H9 (cell line): Measurements from ENCODE around the gene METTL1. TPM values are rescaled to one million over a fixed set of nuclear protein-coding genes. Genes with fewer than 3 reads are reported as not detected.

Experiments
- DNase-seq: peaks from one replicate; pipeline ENCODE4 v3.0.0-alpha.2; 2017
- H2AFZ ChIP-seq: one replicate; pipeline ENCODE4 v1.6.1; 2013; ENCODE audit warnings: mild to moderate bottlenecking, low read length, control low read depth, moderate library complexity
- H2AK5ac ChIP-seq: 2 replicates; pipeline ENCODE4 v1.6.1; 2013; ENCODE audit warnings: low read length, control low read depth, mixed read lengths; ENCODE audit not compliant: insufficient read length
- H2BK120ac ChIP-seq: one replicate; pipeline ENCODE4 v1.6.1; 2013; ENCODE audit warnings: low read depth, mild to moderate bottlenecking, low read length, control low read depth, inconsistent platforms; ENCODE audit not compliant: poor library complexity, severe bottlenecking
- H2BK12ac ChIP-seq: 2 replicates; pipeline ENCODE4 v1.6.1; 2013; ENCODE audit warnings: low read length, control low read depth, mixed read lengths, low read depth; ENCODE audit not compliant: insufficient read length
- H2BK15ac ChIP-seq: 2 replicates; pipeline ENCODE4 v1.6.1; 2013; ENCODE audit warnings: low read depth, low read length, control low read depth
- H2BK20ac ChIP-seq: one replicate; pipeline ENCODE4 v1.6.1; 2013; ENCODE audit warnings: low read depth, mild to moderate bottlenecking, low read length, control low read depth, inconsistent platforms; ENCODE audit not compliant: poor library complexity, severe bottlenecking
- H2BK5ac ChIP-seq: 2 replicates; pipeline ENCODE4 v1.6.1; 2013; ENCODE audit warnings: low read length, control low read depth, mixed read lengths; ENCODE audit not compliant: insufficient read length
- H3K14ac ChIP-seq: 2 replicates; pipeline ENCODE4 v1.6.1; 2013; ENCODE audit warnings: low read length, control low read depth; ENCODE audit not compliant: insufficient read depth
- H3K18ac ChIP-seq: 2 replicates; pipeline ENCODE4 v1.6.1; 2013; ENCODE audit warnings: low read depth, mild to moderate bottlenecking, mixed read lengths, low read length, control low read depth; ENCODE audit not compliant: insufficient read length
- H3K23ac ChIP-seq: 2 replicates; pipeline ENCODE4 v1.6.1; 2013; ENCODE audit warnings: low read length, control low read depth, mixed read lengths, low read depth; ENCODE audit not compliant: insufficient read length
- H3K23me2 ChIP-seq: 2 replicates; pipeline ENCODE4 v1.6.1; 2013; ENCODE audit warnings: low read depth, mild to moderate bottlenecking, mixed read lengths, low read length, control low read depth; ENCODE audit not compliant: insufficient read length, poor library complexity, severe bottlenecking
- H3K27ac ChIP-seq: 2 replicates; pipeline ENCODE4 v1.5.1; 2013; ENCODE audit warnings: low read length, control low read depth, mixed read lengths, low read depth; ENCODE audit not compliant: insufficient read length
- H3K27me3 ChIP-seq: 2 replicates; pipeline ENCODE4 v1.6.1; 2013; ENCODE audit warnings: low read length, control low read depth, inconsistent platforms; ENCODE audit not compliant: insufficient read depth
- H3K4ac ChIP-seq: 2 replicates; pipeline ENCODE4 v1.6.1; 2013; ENCODE audit warnings: low read depth, mild to moderate bottlenecking, control low read depth, inconsistent platforms, low read length, moderate library complexity
- H3K4me1 ChIP-seq: 2 replicates; pipeline ENCODE4 v1.6.1; 2013; ENCODE audit warnings: low read length, control low read depth, inconsistent platforms; ENCODE audit not compliant: insufficient read depth
- H3K4me2 ChIP-seq: 2 replicates; pipeline ENCODE4 v1.6.1; 2013; ENCODE audit warnings: low read length, control low read depth, mixed read lengths; ENCODE audit not compliant: insufficient read length, insufficient read depth
- H3K56ac ChIP-seq: 2 replicates; pipeline ENCODE4 v1.6.1; 2013; ENCODE audit warnings: low read depth, mild to moderate bottlenecking, mixed read lengths, low read length, control low read depth; ENCODE audit not compliant: insufficient read length
- H3K79me1 ChIP-seq: 2 replicates; pipeline ENCODE4 v1.6.1; 2013; ENCODE audit warnings: low read depth, mild to moderate bottlenecking, moderate library complexity, low read length, control low read depth, inconsistent platforms; ENCODE audit not compliant: insufficient read depth, poor library complexity, severe bottlenecking
- H3K79me2 ChIP-seq: 2 replicates; pipeline ENCODE4 v1.6.1; 2013; ENCODE audit warnings: low read length, control low read depth, inconsistent platforms; ENCODE audit not compliant: insufficient read depth
- H3K9ac ChIP-seq: 2 replicates; pipeline ENCODE4 v1.6.1; 2013; ENCODE audit warnings: low read length, control low read depth, mixed read lengths; ENCODE audit not compliant: insufficient read length; ENCODE audit errors: extremely low read depth
- H3K9me3 ChIP-seq: one replicate; pipeline ENCODE4 v1.6.1; 2013; ENCODE audit warnings: low read depth, low read length, inconsistent platforms; ENCODE audit not compliant: control insufficient read depth
- H3T11ph ChIP-seq: one replicate; pipeline ENCODE4 v1.6.1; 2013; ENCODE audit warnings: mild to moderate bottlenecking, low read length, control low read depth, inconsistent platforms
- H4K20me1 ChIP-seq: one replicate; pipeline ENCODE4 v1.6.1; 2013; ENCODE audit not compliant: control insufficient read depth, insufficient read length, insufficient read depth
- H4K5ac ChIP-seq: 2 replicates; pipeline ENCODE4 v1.6.1; 2013; ENCODE audit warnings: low read depth, mild to moderate bottlenecking, mixed read lengths, low read length, control low read depth; ENCODE audit not compliant: insufficient read length
- H4K8ac ChIP-seq: replicated peaks from 2 replicates; pipeline ENCODE4 v1.6.1; 2013; ENCODE audit warnings: low read length, control low read depth, mixed read lengths, low read depth; ENCODE audit not compliant: insufficient read length
- H4K91ac ChIP-seq: 2 replicates; pipeline ENCODE4 v1.6.1; 2013; ENCODE audit warnings: low read depth, mild to moderate bottlenecking, moderate library complexity, mixed read lengths, low read length, control low read depth; ENCODE audit not compliant: insufficient read length
- H3K27ac Mint-ChIP-seq, 3 experiments: 2 replicates in 2 of 3; 3 replicates in 1 of 3; pipeline ENCODE4 v1.8.0; 2020 to 2021; ENCODE audit warnings: mixed read lengths in 3 of 3, mild to moderate bottlenecking in 1 of 3, moderate library complexity in 1 of 3
- H3K27me3 Mint-ChIP-seq: 2 replicates; pipeline ENCODE4 v1.8.0; 2021; ENCODE audit warnings: low read depth, mild to moderate bottlenecking, moderate library complexity, mixed read lengths
- H3K36me3 Mint-ChIP-seq, 3 experiments: 2 replicates in 2 of 3; 3 replicates in 1 of 3; pipeline ENCODE4 v1.8.0; 2020 to 2021; ENCODE audit warnings: low read depth in 3 of 3, mixed read lengths in 3 of 3; ENCODE audit not compliant: insufficient read depth in 1 of 3
- H3K4me1 Mint-ChIP-seq, 2 experiments: 2 replicates each; pipeline ENCODE4 v1.8.0; 2020; ENCODE audit warnings: mixed read lengths in 2 of 2
- H3K4me3 Mint-ChIP-seq, 2 experiments: 2 replicates in 1 of 2; 3 replicates in 1 of 2; pipeline ENCODE4 v1.8.0; 2020 to 2021; ENCODE audit warnings: mild to moderate bottlenecking in 2 of 2, mixed read lengths in 2 of 2, moderate library complexity in 1 of 2
- H3K9me3 Mint-ChIP-seq, 2 experiments: 2 replicates in 1 of 2; 3 replicates in 1 of 2; pipeline ENCODE4 v1.8.0; 2020; ENCODE audit warnings: mild to moderate bottlenecking in 2 of 2, mixed read lengths in 2 of 2, moderate library complexity in 1 of 2
- CTCF ChIP-seq: fragments of 200-600 bp; sonication (generic); conservative IDR thresholded peaks from 3 replicates; pipeline ENCODE4 v1.8.0; 2021; ENCODE audit warnings: antibody characterized with exemption, mild to moderate bottlenecking
- WGBS: extraction: QIAGEN DNeasy Blood & Tissue Kit; methylation state at CpG from one replicate; pipeline ENCODE4 v1.1.7; 2013; ENCODE audit warnings: missing lambda C conversion rate, low lambda C conversion rate, mixed read lengths; ENCODE audit not compliant: insufficient read length; ENCODE audit errors: extremely low coverage; 5-methylcytosine and 5-hydroxymethylcytosine counted together
- total RNA-seq: library from RNA; stranded (reverse); gene quantifications from 2 replicates; pipeline ENCODE4 v1.2.1, GENCODE V29; 2021

Gene METTL1
- total RNA-seq, 1 experiment from 2014 or later: 58.4 TPM

DNA sequence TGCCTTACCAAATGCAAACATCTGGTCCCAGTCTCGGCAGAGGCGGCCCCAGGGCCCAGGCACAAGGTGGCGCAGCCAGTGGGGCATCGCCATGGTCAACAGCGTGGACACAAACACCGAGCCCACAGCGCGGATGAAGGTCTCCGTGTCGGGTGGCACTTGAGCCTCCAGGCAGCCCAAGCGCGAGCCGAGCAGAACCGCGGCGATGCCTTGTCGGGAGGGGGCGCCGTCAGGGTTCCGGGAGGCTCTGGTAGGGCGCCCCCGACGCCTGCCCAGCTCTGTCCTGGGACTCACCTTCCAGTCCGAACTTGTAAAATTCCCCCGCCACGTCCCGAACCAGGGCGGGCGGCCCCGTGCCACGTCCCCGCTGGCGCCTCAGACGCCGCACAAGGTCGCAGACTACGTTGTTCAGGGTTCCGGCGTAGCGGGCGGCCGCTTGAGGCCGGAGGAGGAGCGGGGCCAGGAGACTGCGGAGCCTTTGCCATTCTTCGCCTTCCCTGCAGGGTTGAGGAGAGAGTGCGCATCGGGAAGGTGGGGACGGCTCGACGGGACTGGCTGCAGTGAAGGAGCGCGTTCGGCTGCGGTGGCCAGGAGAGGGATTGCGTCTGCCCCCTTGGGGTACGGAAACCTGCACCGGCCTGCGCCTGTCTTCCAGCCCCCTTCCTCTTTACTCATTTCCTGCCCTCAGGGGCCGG, 6.8 kb downstream of the METTL1 start:
- Histone ChIP-seq H3K4me1 (peaks cover 3% of the 10 kb centered on the region; the same call in 1 of the 2 replicates), H2BK120ac (no peak overlapping the region), H3K4me2 (peak overlapping the region; percentile 80), H3K9ac (no peak overlapping the region), H3K18ac (no peak overlapping the region), H2BK15ac (no peak overlapping the region), H4K5ac (no peak overlapping the region), H3K14ac (peak overlapping the region; percentile 39), H3K4ac (no peak overlapping the region), H2BK20ac (no peak overlapping the region), H3K79me2 (no peaks in the 10 kb centered on the region), H2AK5ac (no peak overlapping the region), H4K8ac (no peak overlapping the region), H2AFZ (no peak overlapping the region), H3K23me2 (peaks cover 25% of the 10 kb centered on the region), H3K56ac (no peak overlapping the region), H3K79me1 (no peaks in the 10 kb centered on the region), H3K27ac (no peak overlapping the region), H2BK5ac (no peak overlapping the region), H3K9me3 (no peaks in the 10 kb centered on the region), H3T11ph (no peak overlapping the region), H4K20me1 (no peaks in the 10 kb centered on the region), H3K27me3 (peaks cover 31% of the 10 kb centered on the region; the same call in 1 of the 2 replicates), H4K91ac (no peak overlapping the region), H3K23ac (no peak overlapping the region), H2BK12ac (no peak overlapping the region)
- Mint-ChIP-seq H3K9me3 (no peaks in the 10 kb centered on the region), H3K27ac (no peak overlapping the region; a peak in 1 of 7 replicates), H3K4me1 (peaks cover 27 to 40% of the 10 kb centered on the region in 2 experiments), H3K4me3 (peak overlapping the region; percentile 57 to 75), H3K36me3 (peaks cover 12 to 25% (median 20%) of the 10 kb centered on the region in 3 experiments; a peak in 6 of 7 replicates), H3K27me3 (peaks cover 48% of the 10 kb centered on the region)
- TF ChIP-seq CTCF: peak; percentile 64
- DNase-seq: peak; percentile 78
- no CpG with 5 or more reads among the region's 60 CpGs for WGBS
